ENCODE data around the gene ZNF385D.

Gene ZNF385D

DNA sequence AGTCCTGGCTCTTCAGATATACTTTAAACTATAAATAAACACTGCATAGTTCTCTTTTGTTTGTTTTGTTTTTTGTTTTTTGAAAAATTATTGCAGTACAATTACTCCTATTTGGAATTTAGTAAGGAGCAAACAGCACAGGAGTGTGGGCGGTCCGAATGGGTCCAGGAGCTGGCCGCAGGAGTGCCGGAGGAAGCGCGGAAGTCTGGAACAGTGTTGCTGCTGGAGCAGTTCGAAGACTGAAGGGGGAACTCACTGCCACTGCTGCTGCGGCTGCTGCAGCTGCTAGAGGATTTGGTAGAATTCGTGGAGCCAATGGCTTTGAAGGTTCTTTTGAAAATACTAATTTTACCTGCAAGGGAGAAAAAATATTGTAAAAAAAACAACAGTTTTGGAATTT lies 329.9 kb downstream of the ZNF385D start:
- Histone ChIP-seq H3K36me3 (ENCODE audit: insufficient read depth, low read length) (no peaks in the 10 kb centered on the region), H3K4me3 (no peak overlapping the region), H3K27ac (no peak overlapping the region), H3K9me3 (ENCODE audit: low read depth, low read length) (no peaks in the 10 kb centered on the region), H3K9ac (ENCODE audit: insufficient read length) (no peak overlapping the region)
- no peak for DNase-seq (ENCODE audit: low read depth, low spot score)
- TF ChIP-seq POLR2AphosphoS5 (IDR thresholded peaks at IDR 0.05; ENCODE audit: borderline replicate concordance, low read depth, low read length): no peak
- no peak for TF ChIP-seq EZH2 (IDR thresholded peaks at IDR 0.05)

GRCh38 chr3:21417991-21418390 lies 333.0 kb downstream of the ZNF385D start:
- DNase-seq (ENCODE audit: low read depth, low spot score): no peak
- no peak overlapping the region for H3K9ac ChIP-seq (ENCODE audit: insufficient read length)
- H3K4me3 ChIP-seq: no peak overlapping the region
- TF ChIP-seq FOXP2 (optimal IDR thresholded peaks at IDR 0.05; ENCODE audit: control extremely low read depth, extremely low read length, insufficient read depth) (no peak), EZH2 (IDR thresholded peaks at IDR 0.05) (no peak), POLR2AphosphoS5 (IDR thresholded peaks at IDR 0.05; ENCODE audit: borderline replicate concordance, low read depth, low read length) (no peak)
- no peaks in the 10 kb centered on the region for H3K36me3 ChIP-seq (ENCODE audit: insufficient read depth, low read length)
- H3K9me3 ChIP-seq (ENCODE audit: low read depth, low read length): no peaks in the 10 kb centered on the region
- no peak overlapping the region for H3K27ac ChIP-seq

DNA sequence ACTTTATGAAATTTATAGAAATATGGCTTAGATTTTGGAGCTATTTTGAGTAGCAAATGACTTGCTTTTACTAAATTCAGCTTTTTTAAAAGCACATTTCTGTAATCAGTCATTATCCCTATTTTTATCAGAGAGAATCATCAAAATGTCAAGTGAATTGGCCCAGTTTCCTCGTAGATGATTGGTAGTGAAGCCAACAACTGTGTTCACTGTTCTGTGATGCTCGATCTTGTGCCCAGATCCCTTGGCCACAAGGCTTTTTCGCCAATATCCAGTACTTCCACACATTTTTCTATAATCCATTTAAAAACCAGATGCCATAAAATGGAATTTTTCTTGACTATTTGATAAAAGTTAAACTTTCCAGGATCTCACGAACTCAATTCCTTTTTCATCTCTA lies 336.5 kb downstream of the ZNF385D start:
- Histone ChIP-seq H3K4me3 (no peak overlapping the region), H3K9me3 (ENCODE audit: low read depth, low read length) (no peaks in the 10 kb centered on the region), H3K9ac (ENCODE audit: insufficient read length) (no peak overlapping the region), H3K36me3 (ENCODE audit: insufficient read depth, low read length) (no peaks in the 10 kb centered on the region), H3K27ac (no peak overlapping the region)
- DNase-seq (ENCODE audit: low read depth, low spot score): no peak
- no peak for TF ChIP-seq FOXP2 (optimal IDR thresholded peaks at IDR 0.05; ENCODE audit: control extremely low read depth, extremely low read length, insufficient read depth)
- no peak for TF ChIP-seq POLR2AphosphoS5 (IDR thresholded peaks at IDR 0.05; ENCODE audit: borderline replicate concordance, low read depth, low read length)
- TF ChIP-seq EZH2 (IDR thresholded peaks at IDR 0.05): no peak

GRCh38 chr3:21411058-21411457 lies 340.0 kb downstream of the ZNF385D start:
- TF ChIP-seq FOXP2 (optimal IDR thresholded peaks at IDR 0.05; ENCODE audit: control extremely low read depth, extremely low read length, insufficient read depth) (no peak), POLR2AphosphoS5 (IDR thresholded peaks at IDR 0.05; ENCODE audit: borderline replicate concordance, low read depth, low read length) (no peak), EZH2 (IDR thresholded peaks at IDR 0.05) (no peak)
- no peak for DNase-seq (ENCODE audit: low read depth, low spot score)
- no peaks in the 10 kb centered on the region for H3K36me3 ChIP-seq (ENCODE audit: insufficient read depth, low read length)
- H3K9me3 ChIP-seq (ENCODE audit: low read depth, low read length): no peaks in the 10 kb centered on the region
- no peak overlapping the region for H3K27ac ChIP-seq
- no peak overlapping the region for H3K9ac ChIP-seq (ENCODE audit: insufficient read length)
- H3K4me3 ChIP-seq: no peak overlapping the region

- TF ChIP-seq POLR2AphosphoS5 (IDR thresholded peaks at IDR 0.05; ENCODE audit: borderline replicate concordance, low read depth, low read length) (no peak), FOXP2 (optimal IDR thresholded peaks at IDR 0.05; ENCODE audit: control extremely low read depth, extremely low read length, insufficient read depth) (no peak), EZH2 (IDR thresholded peaks at IDR 0.05) (no peak)
- Histone ChIP-seq H3K9me3 (ENCODE audit: low read depth, low read length) (no peaks in the 10 kb centered on the region), H3K4me3 (no peak overlapping the region), H3K27ac (no peak overlapping the region), H3K9ac (ENCODE audit: insufficient read length) (no peak overlapping the region), H3K36me3 (ENCODE audit: insufficient read depth, low read length) (no peaks in the 10 kb centered on the region)
- no peak for DNase-seq (ENCODE audit: low read depth, low spot score)
These were observed 341.6 kb downstream of the ZNF385D start for GRCh38 chr3:21409401-21409800.

GRCh38 chr3:21407743-21408142 lies 343.3 kb downstream of the ZNF385D start:
- no peak for DNase-seq (ENCODE audit: low read depth, low spot score)
- Histone ChIP-seq H3K9me3 (ENCODE audit: low read depth, low read length) (no peaks in the 10 kb centered on the region), H3K4me3 (no peak overlapping the region), H3K9ac (ENCODE audit: insufficient read length) (no peak overlapping the region), H3K27ac (no peak overlapping the region), H3K36me3 (ENCODE audit: insufficient read depth, low read length) (no peaks in the 10 kb centered on the region)
- TF ChIP-seq EZH2 (IDR thresholded peaks at IDR 0.05) (no peak), FOXP2 (optimal IDR thresholded peaks at IDR 0.05; ENCODE audit: control extremely low read depth, extremely low read length, insufficient read depth) (no peak), POLR2AphosphoS5 (IDR thresholded peaks at IDR 0.05; ENCODE audit: borderline replicate concordance, low read depth, low read length) (no peak)

GRCh38 chr3:21405671-21406667 lies 345.0 kb downstream of the ZNF385D start:
- Histone ChIP-seq H3K4me3 (no peak overlapping the region), H3K27ac (no peak overlapping the region), H3K36me3 (ENCODE audit: insufficient read depth, low read length) (no peaks in the 10 kb centered on the region), H3K9ac (ENCODE audit: insufficient read length) (no peak overlapping the region), H3K9me3 (ENCODE audit: low read depth, low read length) (no peaks in the 10 kb centered on the region)
- no peak for TF ChIP-seq POLR2AphosphoS5 (IDR thresholded peaks at IDR 0.05; ENCODE audit: borderline replicate concordance, low read depth, low read length)
- TF ChIP-seq EZH2 (IDR thresholded peaks at IDR 0.05): no peak
- no peak for TF ChIP-seq FOXP2 (optimal IDR thresholded peaks at IDR 0.05; ENCODE audit: control extremely low read depth, extremely low read length, insufficient read depth)
- no peak for DNase-seq (ENCODE audit: low read depth, low spot score)

- no peak overlapping the region for H3K9ac ChIP-seq (ENCODE audit: insufficient read length)
- no peaks in the 10 kb centered on the region for H3K9me3 ChIP-seq (ENCODE audit: low read depth, low read length)
- no peak for DNase-seq (ENCODE audit: low read depth, low spot score)
- H3K4me3 ChIP-seq: no peak overlapping the region
- TF ChIP-seq EZH2 (IDR thresholded peaks at IDR 0.05) (no peak), FOXP2 (optimal IDR thresholded peaks at IDR 0.05; ENCODE audit: control extremely low read depth, extremely low read length, insufficient read depth) (no peak), POLR2AphosphoS5 (IDR thresholded peaks at IDR 0.05; ENCODE audit: borderline replicate concordance, low read depth, low read length) (no peak)
- H3K27ac ChIP-seq: no peak overlapping the region
- H3K36me3 ChIP-seq (ENCODE audit: insufficient read depth, low read length): no peaks in the 10 kb centered on the region
These were observed 352.5 kb downstream of the ZNF385D start for GRCh38 chr3:21398461-21398860.

Measured in SK-N-MC (cell line).